HCT116 (cell line): Measurements from ENCODE around the gene B3GALT2. TPM values are rescaled to one million over a fixed set of nuclear protein-coding genes. Genes with fewer than 3 reads are reported as not detected.

Source experiments
- ATAC-seq: fragments of 200-7000 bp; cut with Tn5 transposase; 2 replicates; pipeline ENCODE4 v1.9.1; 2020; ENCODE audit warnings: mild to moderate bottlenecking, moderate library complexity
- BruUV-seq: library from RNA; stranded (reverse); fragments of 400-500 nt; replicated peaks from 2 replicates; lab custom pipeline; 2021; lab: Mats Ljungman, UMichigan
- CTCF ChIA-PET: fragments of 300-600 bp; sonication (Branson Sonifier 250); formaldehyde crosslinking; loops from one replicate; lab custom pipeline; 2021; ENCODE audit warnings: antibody characterized with exemption; lab: Charles Lee
- POLR2A ChIA-PET: fragments of 300-600, 350-600 bp; sonication (Branson Sonifier 250); formaldehyde crosslinking; loops from one replicate; lab custom pipeline; 2021; ENCODE audit warnings: antibody characterized with exemption; lab: Charles Lee
- RAD21 ChIA-PET, 2 experiments: fragments of 300-600 bp; sonication (Branson Sonifier 250); formaldehyde crosslinking; loops; one replicate each; lab custom pipeline; 2023; ENCODE audit warnings: low total read pairs in 2 of 2; ENCODE audit not compliant: uncharacterized antibody in 2 of 2, unreplicated experiment in 2 of 2, low non-redundant PET in 1 of 2; lab: Charles Lee
- DNase-seq: peaks from one replicate; pipeline ENCODE4 v3.0.0-alpha.2; 2010; ENCODE audit warnings: low read depth, low spot score
- H2AFZ ChIP-seq: fragments of 200-600 bp; shearing (Covaris generic), sonication (generic); 2 replicates; pipeline ENCODE4 v1.6.1; 2017; ENCODE audit warnings: low read depth, mixed run types, mixed read lengths, antibody characterized with exemption, low read length; ENCODE audit not compliant: poor library complexity, severe bottlenecking
- H3K27ac ChIP-seq: 2 replicates; pipeline ENCODE4 v1.5.1; 2012; ENCODE audit warnings: low read depth, low read length
- H3K27me3 ChIP-seq: fragments of 200-600 bp; sonication (generic); 2 replicates; pipeline ENCODE4 v1.6.1; 2016; ENCODE audit warnings: mixed run types, low read length, mixed read lengths; ENCODE audit not compliant: insufficient read depth
- H3K36me3 ChIP-seq, 2 experiments: fragments of 200-500 bp in 1 of 2; fragments of 200-600 bp in 1 of 2; sonication (Bioruptor generic) in 1 of 2; sonication (generic) in 1 of 2; 2 replicates each; pipeline versions ENCODE4 v1.5.1 to v1.6.1; 2014 to 2016; ENCODE audit warnings: low read length in 2 of 2, inconsistent platforms in 1 of 2, mixed read lengths in 1 of 2, mixed run types in 1 of 2; ENCODE audit not compliant: insufficient read depth in 2 of 2, control insufficient read depth in 1 of 2
- H3K4me1 ChIP-seq, 2 experiments: fragments of 200-600 bp in 1 of 2; sonication (generic) in 1 of 2; 2 replicates each; pipeline versions ENCODE4 v1.5.1 to v1.6.1; 2012 to 2017; ENCODE audit warnings: low read length in 2 of 2, inconsistent platforms in 1 of 2, mild to moderate bottlenecking in 1 of 2, mixed read lengths in 1 of 2, mixed run types in 1 of 2, moderate library complexity in 1 of 2; ENCODE audit not compliant: insufficient read depth in 2 of 2, control insufficient read depth in 1 of 2
- H3K4me2 ChIP-seq: fragments of 200-600 bp; sonication (generic); 2 replicates; pipeline ENCODE4 v1.6.1; 2017; ENCODE audit warnings: mixed run types, low read length, mixed read lengths
- H3K4me3 ChIP-seq, 2 experiments: fragments of 200-600 bp in 1 of 2; sonication (generic) in 1 of 2; replicated peaks in 1 of 2; 2 replicates each; pipeline ENCODE4 v1.5.1; 2011 to 2016; ENCODE audit warnings: low read length in 2 of 2, control low read depth in 1 of 2, low read depth in 1 of 2, mild to moderate bottlenecking in 1 of 2, mixed read lengths in 1 of 2, mixed run types in 1 of 2
- H3K79me2 ChIP-seq: fragments of 200-600 bp; sonication (generic); 2 replicates; pipeline ENCODE4 v1.6.1; 2017; ENCODE audit warnings: mild to moderate bottlenecking, mixed run types, low read length, moderate library complexity, mixed read lengths; ENCODE audit not compliant: insufficient read depth
- H3K9ac ChIP-seq: fragments of 200-600 bp; sonication (generic); 2 replicates; pipeline ENCODE4 v1.6.1; 2016; ENCODE audit warnings: low read length, mixed read lengths
- H3K9me2 ChIP-seq: fragments of 200-600 bp; sonication (generic), shearing (Covaris generic); 2 replicates; pipeline ENCODE4 v1.6.1; 2017; ENCODE audit warnings: mixed run types, mild to moderate bottlenecking, moderate library complexity; ENCODE audit not compliant: insufficient read depth
- H3K9me3 ChIP-seq, 2 experiments: fragments of 200-500 bp in 1 of 2; fragments of 200-600 bp in 1 of 2; sonication (Bioruptor generic) in 1 of 2; sonication (generic) in 1 of 2; 2 replicates each; pipeline ENCODE4 v1.6.1; 2014 to 2017; ENCODE audit warnings: low read length in 2 of 2, mixed read lengths in 2 of 2, inconsistent platforms in 1 of 2, low read depth in 1 of 2, mild to moderate bottlenecking in 1 of 2, mixed run types in 1 of 2, moderate library complexity in 1 of 2; ENCODE audit not compliant: control insufficient read depth in 1 of 2, insufficient read depth in 1 of 2
- H4K20me1 ChIP-seq: fragments of 200-600 bp; sonication (generic), shearing (Covaris generic); 2 replicates; pipeline ENCODE4 v1.6.1; 2017; ENCODE audit warnings: mixed run types, mild to moderate bottlenecking, moderate library complexity; ENCODE audit not compliant: insufficient read depth
- ATF3 ChIP-seq: IDR thresholded peaks from 2 replicates; pipeline ENCODE4 v1.6.1; 2012
- CTCF ChIP-seq, 3 experiments: fragments of 200-600 bp in 1 of 3; sonication (generic) in 1 of 3; IDR thresholded peaks in 2 of 3; conservative IDR thresholded peaks in 1 of 3; 2 replicates each; pipeline ENCODE4 v1.5.1; 2012 to 2017; ENCODE audit warnings: low read depth in 2 of 3, low read length in 2 of 3, antibody characterized with exemption in 1 of 3, borderline replicate concordance in 1 of 3, control low read depth in 1 of 3, mild to moderate bottlenecking in 1 of 3, mixed read lengths in 1 of 3, mixed run types in 1 of 3, moderate library complexity in 1 of 3; ENCODE audit not compliant: insufficient read depth in 1 of 3
- EGR1 ChIP-seq: IDR thresholded peaks from 2 replicates; pipeline ENCODE4 v1.6.1; 2012; ENCODE audit warnings: low read depth
- FOSL1 ChIP-seq: IDR thresholded peaks from 2 replicates; pipeline ENCODE4 v1.6.1; 2012; ENCODE audit warnings: low read depth
- MAX ChIP-seq: IDR thresholded peaks from 2 replicates; pipeline ENCODE4 v1.6.1; 2012
- POLR2A ChIP-seq: IDR thresholded peaks from 2 replicates; pipeline ENCODE4 v1.7.0; 2011; ENCODE audit warnings: borderline replicate concordance; ENCODE audit not compliant: insufficient read depth, insufficient read length; ENCODE audit errors: extremely low read depth
- POLR2AphosphoS5 ChIP-seq: IDR thresholded peaks from 2 replicates; pipeline ENCODE4 v1.6.1; 2011; ENCODE audit warnings: mild to moderate bottlenecking, low read depth, low read length, moderate library complexity
- RAD21 ChIP-seq: IDR thresholded peaks from 2 replicates; pipeline ENCODE4 v1.6.1; 2012; ENCODE audit warnings: low read depth, mild to moderate bottlenecking
- SIN3A ChIP-seq: IDR thresholded peaks from 2 replicates; pipeline ENCODE4 v1.6.1; 2012; ENCODE audit warnings: low read depth
- SP1 ChIP-seq: IDR thresholded peaks from 2 replicates; pipeline ENCODE4 v1.6.1; 2012; ENCODE audit warnings: low read depth
- TCF7L2 ChIP-seq: IDR thresholded peaks from 2 replicates; pipeline ENCODE4 v1.7.0; 2011; ENCODE audit warnings: borderline replicate concordance, inconsistent platforms; ENCODE audit not compliant: insufficient read depth, insufficient read length; ENCODE audit errors: extremely low read depth
- ZBTB33 ChIP-seq: IDR thresholded peaks from 2 replicates; pipeline ENCODE4 v1.6.1; 2011; ENCODE audit warnings: mild to moderate bottlenecking, low read length, moderate library complexity; ENCODE audit not compliant: insufficient replicate concordance; ENCODE audit errors: extremely low read depth
- intact Hi-C: fragments of 100-400 bp; cut with micrococcal nuclease; formaldehyde crosslinking; loops from 2 replicates; pipeline ENCODE4 v1.10.0; 2022
- total RNA-seq: library from RNA; stranded (reverse); gene quantifications from one replicate; pipeline ENCODE4 v1.2.1, GENCODE V29; 2021; ENCODE audit not compliant: unreplicated experiment

Gene B3GALT2
- total RNA-seq, 1 experiment from 2014 or later: 0.15 TPM

- ChIA-PET RAD21 (no interaction called here), CTCF (interaction anchor here (1.7 kb wide), 1 partner anchor 14 kb away, joined by 6 read pairs; no protein-coding TSS in a partner anchor), POLR2A (no interaction called here)
- no peak for ATAC-seq
- H3K27ac ChIP-seq: no peak overlapping the region
- H3K4me3 ChIP-seq: no peak overlapping the region
- H3K9me2 ChIP-seq: no peaks in the 10 kb centered on the region
- H3K79me2 ChIP-seq: peaks cover 64% of the 10 kb centered on the region
- peaks cover 13% of the 10 kb centered on the region; the same call in 1 of the 2 replicates for H4K20me1 ChIP-seq
- TF ChIP-seq RAD21 (no peak), TCF7L2 (no peak), EGR1 (no peak), POLR2AphosphoS5 (no peak), POLR2A (no peak), CTCF (IDR thresholded peaks at IDR 0.05 in 2 of 3, conservative IDR thresholded peaks at IDR 0.05 in 1 of 3; ENCODE audit: borderline replicate concordance in 1 of 3, insufficient read depth in 1 of 3, low read depth in 2 of 3, low read length in 2 of 3) (no peak), MAX (no peak), ZBTB33 (no peak), SIN3A (no peak), ATF3 (no peak), SP1 (no peak), FOSL1 (no peak)
- no peak for DNase-seq
- H3K9me3 ChIP-seq: no peaks in the 10 kb centered on the region
- H3K27me3 ChIP-seq: no peaks in the 10 kb centered on the region
- no peak overlapping the region for H3K9ac ChIP-seq
- no peak overlapping the region for H2AFZ ChIP-seq
- no peak overlapping the region for H3K4me2 ChIP-seq
- H3K4me1 ChIP-seq: peaks cover 0 to 11% of the 10 kb centered on the region in 2 experiments; a peak in 2 of 4 replicates
- no TSS peak for BruUV-seq
- intact Hi-C loops: no loop called here
- peaks cover 6 to 7% of the 10 kb centered on the region in 2 experiments; a peak in 3 of 4 replicates for H3K36me3 ChIP-seq
These were observed 29.1 kb downstream of the B3GALT2 start for GRCh38 chr1:193157360-193157759.
